Measurements from ENCODE around the gene CRNN.

The CRNN gene

GRCh38 chr1:152436593-152437496 is 22.8 kb upstream of the CRNN start:
- in situ Hi-C loops (cut with MboI; ENCODE audit: low pct_unique_long_range_greater_than_20kb, low sequenced_read_pairs), result loop anchor here (25.0 kb wide), 1 partner anchor 375 kb away; no protein-coding TSS in a partner anchor
- DNase-seq, result no peak

- DNase-seq, result no peak
- in situ Hi-C loops (cut with MboI; ENCODE audit: low pct_unique_long_range_greater_than_20kb, low sequenced_read_pairs), result loop anchor here (25.0 kb wide), 1 partner anchor 365 kb away; no protein-coding TSS in a partner anchor
Measured at GRCh38 chr1:152427458-152427857, 13.4 kb upstream of the CRNN start.

- in situ Hi-C loops (cut with MboI; ENCODE audit: low pct_unique_long_range_greater_than_20kb, low sequenced_read_pairs), result loop anchor here (25.0 kb wide), 1 partner anchor 364 kb away; no protein-coding TSS in a partner anchor
- DNase-seq, result no peak
Measured at GRCh38 chr1:152426731-152427130, 12.7 kb upstream of the CRNN start.

GRCh38 chr1:152419917-152420316 is 5.9 kb upstream of the CRNN start:
- in situ Hi-C loops (cut with MboI; ENCODE audit: low pct_unique_long_range_greater_than_20kb, low sequenced_read_pairs), result no loop called here
- no peak for DNase-seq

- DNase-seq, result no peak
- in situ Hi-C loops (cut with MboI; ENCODE audit: low pct_unique_long_range_greater_than_20kb, low sequenced_read_pairs), result no loop called here
Measured at GRCh38 chr1:152415454-152416227, 1.6 kb upstream of the CRNN start.

- in situ Hi-C loops (cut with MboI; ENCODE audit: low pct_unique_long_range_greater_than_20kb, low sequenced_read_pairs), result no loop called here
- no peak for DNase-seq
Measured at GRCh38 chr1:152412756-152413155, 1.3 kb downstream of the CRNN start.

GRCh38 chr1:152411134-152411533 is 2.9 kb downstream of the CRNN start:
- in situ Hi-C loops (cut with MboI; ENCODE audit: low pct_unique_long_range_greater_than_20kb, low sequenced_read_pairs), result no loop called here
- no peak for DNase-seq

- in situ Hi-C loops (cut with MboI; ENCODE audit: low pct_unique_long_range_greater_than_20kb, low sequenced_read_pairs), result no loop called here
Measured at GRCh38 chr1:152410599-152410998, 3.5 kb downstream of the CRNN start.

GRCh38 chr1:152410028-152410427 is 4.0 kb downstream of the CRNN start:
- DNase-seq, result no peak
- in situ Hi-C loops (cut with MboI; ENCODE audit: low pct_unique_long_range_greater_than_20kb, low sequenced_read_pairs), result no loop called here

More at GRCh38 chr1:152410599-152410998, 3.5 kb downstream of the CRNN start:
- no peak for DNase-seq

- in situ Hi-C loops (cut with MboI; ENCODE audit: low pct_unique_long_range_greater_than_20kb, low sequenced_read_pairs), result no loop called here
- DNase-seq, result no peak
Measured at GRCh38 chr1:152408664-152409063, 5.4 kb downstream of the CRNN start.

GRCh38 chr1:152398812-152399698 is 15.0 kb downstream of the CRNN start:
- DNase-seq, result peak; percentile 3
- in situ Hi-C loops (cut with MboI; ENCODE audit: low pct_unique_long_range_greater_than_20kb, low sequenced_read_pairs), result no loop called here

- no peak for DNase-seq
- in situ Hi-C loops (cut with MboI; ENCODE audit: low pct_unique_long_range_greater_than_20kb, low sequenced_read_pairs), result no loop called here
Measured at GRCh38 chr1:152397474-152397873, 16.6 kb downstream of the CRNN start.

- DNase-seq, result no peak
- in situ Hi-C loops (cut with MboI; ENCODE audit: low pct_unique_long_range_greater_than_20kb, low sequenced_read_pairs), result no loop called here
Measured at GRCh38 chr1:152394151-152394550, 19.9 kb downstream of the CRNN start.

- DNase-seq, result no peak
- in situ Hi-C loops (cut with MboI; ENCODE audit: low pct_unique_long_range_greater_than_20kb, low sequenced_read_pairs), result no loop called here
Measured at GRCh38 chr1:152392909-152393308, 21.2 kb downstream of the CRNN start.

- DNase-seq, result no peak
- in situ Hi-C loops (cut with MboI; ENCODE audit: low pct_unique_long_range_greater_than_20kb, low sequenced_read_pairs), result no loop called here
Measured at GRCh38 chr1:152388889-152389288, 25.2 kb downstream of the CRNN start.

- in situ Hi-C loops (cut with MboI; ENCODE audit: low pct_unique_long_range_greater_than_20kb, low sequenced_read_pairs), result no loop called here
- no peak for DNase-seq
Measured at GRCh38 chr1:152386940-152387339, 27.1 kb downstream of the CRNN start.

GRCh38 chr1:152380932-152381331 is 33.1 kb downstream of the CRNN start:
- in situ Hi-C loops (cut with MboI; ENCODE audit: low pct_unique_long_range_greater_than_20kb, low sequenced_read_pairs), result no loop called here
- no peak for DNase-seq

- in situ Hi-C loops (cut with MboI; ENCODE audit: low pct_unique_long_range_greater_than_20kb, low sequenced_read_pairs), result no loop called here
- no peak for DNase-seq
Measured at GRCh38 chr1:152374451-152374850, 39.6 kb downstream of the CRNN start.

GRCh38 chr1:152372672-152373071 is 41.4 kb downstream of the CRNN start:
- in situ Hi-C loops (cut with MboI; ENCODE audit: low pct_unique_long_range_greater_than_20kb, low sequenced_read_pairs), result no loop called here
- DNase-seq, result no peak

Measured in KBM-7 (cell line).